Endothelial cell of umbilical vein (primary cell): ENCODE measurements around the gene TMEM121. TPM values are rescaled to one million over a fixed set of nuclear protein-coding genes. Genes with fewer than 3 reads are reported as not detected.

ENCODE experiments used
- BruUV-seq: library from RNA; stranded (reverse); fragments of 400-500 nt; replicated peaks from 2 replicates; lab custom pipeline; 2021; lab: Mats Ljungman, UMichigan
- CTCF ChIA-PET: fragments of 300-600, 350-600 bp; sonication (Branson Sonifier 250); formaldehyde crosslinking; loops from one replicate; lab custom pipeline; 2021; ENCODE audit warnings: antibody characterized with exemption, inconsistent platforms; lab: Charles Lee
- POLR2A ChIA-PET: fragments of 300-600, 350-600 bp; sonication (Branson Sonifier 250); formaldehyde crosslinking; loops from one replicate; lab custom pipeline; 2021; ENCODE audit warnings: antibody characterized with exemption, inconsistent platforms; lab: Charles Lee
- DNase-seq: peaks from one replicate; pipeline ENCODE4 v3.0.0-alpha.2; 2011; ENCODE audit warnings: low read depth, low spot score
- FAIRE-seq: peaks from 2 replicates; lab custom pipeline; 2011; peaks lifted over from hg19 to GRCh38; lab: Jason Lieb, UNC
- H2AFZ ChIP-seq: 2 replicates; pipeline ENCODE4 v1.6.0; 2012; ENCODE audit warnings: low read depth, low read length, control low read depth, inconsistent platforms
- H3K27ac ChIP-seq: 2 replicates; pipeline ENCODE4 v1.5.1; 2011; ENCODE audit warnings: low read depth, mild to moderate bottlenecking, control low read depth, low read length, moderate library complexity; ENCODE audit not compliant: insufficient read depth
- H3K27me3 ChIP-seq, 2 experiments: 2 replicates each; pipeline versions ENCODE4 v1.6.0 to v1.6.1; 2011; ENCODE audit warnings: low read length in 2 of 2, mixed read lengths in 1 of 2; ENCODE audit not compliant: control insufficient read depth in 2 of 2, insufficient read depth in 2 of 2
- H3K36me3 ChIP-seq, 2 experiments: 2 replicates in 1 of 2; 3 replicates in 1 of 2; pipeline ENCODE4 v1.5.1; 2011; ENCODE audit warnings: low read length in 2 of 2, mild to moderate bottlenecking in 1 of 2, moderate library complexity in 1 of 2; ENCODE audit not compliant: control insufficient read depth in 2 of 2, insufficient read depth in 2 of 2; ENCODE audit errors: extremely low read depth in 1 of 2
- H3K4me1 ChIP-seq: 3 replicates; pipeline ENCODE4 v1.5.1; 2011; ENCODE audit warnings: mild to moderate bottlenecking, low read length; ENCODE audit not compliant: control insufficient read depth, insufficient read depth; ENCODE audit errors: extremely low read depth
- H3K4me2 ChIP-seq: 2 replicates; pipeline ENCODE4 v1.6.1; 2011; ENCODE audit warnings: low read length, control low read depth, mixed read lengths; ENCODE audit not compliant: insufficient read depth
- H3K4me3 ChIP-seq, 3 experiments: fragments of 200-600 bp in 1 of 3; sonication (generic), shearing (Covaris generic) in 1 of 3; replicated peaks in 1 of 3; 2 replicates each; pipeline ENCODE4 v1.5.1; 2011 to 2016; ENCODE audit warnings: control low read depth in 3 of 3, low read length in 3 of 3, mild to moderate bottlenecking in 2 of 3, inconsistent platforms in 1 of 3, low read depth in 1 of 3, moderate library complexity in 1 of 3; ENCODE audit not compliant: insufficient read depth in 1 of 3
- H3K79me2 ChIP-seq: 2 replicates; pipeline ENCODE4 v1.6.0; 2012; ENCODE audit warnings: low read length, inconsistent platforms; ENCODE audit not compliant: control insufficient read depth, insufficient read depth
- H3K9ac ChIP-seq: replicated peaks from 2 replicates; pipeline ENCODE3; 2011; ENCODE audit warnings: low read length, control low read depth; ENCODE audit not compliant: insufficient read depth; ENCODE audit errors: extremely low read depth
- H3K9me1 ChIP-seq: replicated peaks from 3 replicates; pipeline ENCODE4 v1.6.0; 2011; ENCODE audit warnings: mild to moderate bottlenecking, low read length; ENCODE audit not compliant: control insufficient read depth, insufficient read depth; ENCODE audit errors: extremely low read depth
- H3K9me3 ChIP-seq: replicated peaks from 2 replicates; pipeline ENCODE4 v1.5.1; 2012; ENCODE audit warnings: low read length, inconsistent platforms; ENCODE audit not compliant: control insufficient read depth, insufficient read depth
- H4K20me1 ChIP-seq: replicated peaks from 2 replicates; pipeline ENCODE3; 2011; ENCODE audit warnings: mild to moderate bottlenecking, low read length; ENCODE audit not compliant: control insufficient read depth, insufficient read depth; ENCODE audit errors: extremely low read depth
- CTCF ChIP-seq, 2 donors: IDR thresholded peaks; 1 replicate in 1 of 2; 2 replicates in 1 of 2; pipeline ENCODE4 v1.5.1; 2011; ENCODE audit warnings: low read length in 2 of 2, mild to moderate bottlenecking in 2 of 2, moderate library complexity in 2 of 2, control low read depth in 1 of 2, inconsistent platforms in 1 of 2, low read depth in 1 of 2; ENCODE audit not compliant: insufficient read depth in 1 of 2; ENCODE audit errors: extremely low read depth in 1 of 2
- FOS ChIP-seq: IDR thresholded peaks from 2 replicates; pipeline ENCODE4 v1.6.1; 2011; ENCODE audit warnings: mild to moderate bottlenecking, low read length, moderate library complexity, borderline replicate concordance; ENCODE audit not compliant: insufficient read depth
- GATA2 ChIP-seq: IDR thresholded peaks from 2 replicates; pipeline ENCODE4 v1.7.0; 2011; ENCODE audit warnings: low read depth, mild to moderate bottlenecking, moderate library complexity, mixed read lengths, low read length; ENCODE audit not compliant: insufficient read length, insufficient read depth
- JUN ChIP-seq: IDR thresholded peaks from 2 replicates; pipeline ENCODE4 v1.6.1; 2011; ENCODE audit warnings: borderline replicate concordance, low read depth; ENCODE audit not compliant: insufficient read length, insufficient read depth
- MYC ChIP-seq: IDR thresholded peaks from one replicate; pipeline ENCODE4 v1.6.1; 2011; ENCODE audit warnings: mild to moderate bottlenecking, low read depth, low read length
- dilution Hi-C: fragments of 300-500 bp; cut with MboI; formaldehyde crosslinking; loops from one replicate; pipeline ENCODE4 v1.15.0; 2019; ENCODE audit warnings: low sequenced_read_pairs; ENCODE audit not compliant: extremely low pct_ligation_motif_present
- intact Hi-C: fragments of 100-400 bp; cut with micrococcal nuclease; formaldehyde crosslinking; loops from one replicate; pipeline ENCODE4 v1.10.0; 2022
- polyA plus RNA-seq, 4 experiments: library from polyadenylated mRNA; depleted of rRNA in 3 of 4; stranded (reverse) in 3 of 4; unstranded in 1 of 4; fragments of >200 nt; gene quantifications; 2 replicates each; pipeline versions ENCODE4 v1.2.1 to v1.2.3, GENCODE V29; 2011 to 2012; ENCODE audit warnings: missing spikeins in 1 of 4
- total RNA-seq: library from RNA; stranded (reverse); gene quantifications from 2 replicates; pipeline ENCODE4 v1.2.3, GENCODE V29; 2021

TMEM121 gene
- total and polyA plus RNA-seq, 2 donors (not counting 3 experiments of a cell fraction or from before 2014, with no cell fraction given), result 4.8 to 7.7 TPM

GRCh38 chr14:105529569-105530284, 3.3 kb downstream of the TMEM121 start:
- BruUV-seq, result no TSS peak
- Histone ChIP-seq H3K4me3 (no peak overlapping the region), H4K20me1 (no peaks in the 10 kb centered on the region), H3K4me1 (peaks cover 17% of the 10 kb centered on the region), H3K27ac (no peak overlapping the region), H3K79me2 (no peaks in the 10 kb centered on the region), H3K9me1 (no peaks in the 10 kb centered on the region), H3K9ac (no peak overlapping the region), H3K9me3 (no peaks in the 10 kb centered on the region), H3K36me3 (no peaks in the 10 kb centered on the region), H2AFZ (no peak overlapping the region), H3K4me2 (no peak overlapping the region), H3K27me3 (peaks cover 6 to 7% of the 10 kb centered on the region in 2 experiments)
- intact Hi-C loops, result no loop called here
- TF ChIP-seq GATA2 (no peak), JUN (no peak), CTCF (IDR thresholded peaks at IDR 0.05; ENCODE audit: extremely low read depth in 1 of 2, insufficient read depth in 1 of 2, low read depth in 1 of 2, low read length in 2 of 2) (no peak), FOS (no peak), MYC (no peak)
- POLR2A ChIA-PET, result no interaction called here
- dilution Hi-C loops, result no loop called here
- FAIRE-seq (no peak), DNase-seq (no peak)
- CTCF ChIA-PET, result interaction anchor here (1.2 to 2.7 kb wide), 5 partner anchors 37 to 442 kb away, joined by 3 to 35 read pairs (median 13); no protein-coding TSS in a partner anchor
